ENCODE measurements around the gene IL6R. TPM values are rescaled to one million over a fixed set of nuclear protein-coding genes. Genes with fewer than 3 reads are reported as not detected.

The IL6R gene
- total RNA-seq, 1 experiment from 2014 or later, result 16.1 TPM

GRCh38 chr1:154403983-154404382 lies 1.2 kb upstream of the IL6R start:
- H2AFZ ChIP-seq (ENCODE audit: low read length), result no peak overlapping the region
- ATAC-seq (no peak), DNase-seq (no peak)
- ChIA-PET CTCF (no interaction called here), POLR2A (ENCODE audit: unreplicated experiment) (no interaction called here)
- no peak overlapping the region for H3K9ac ChIP-seq (ENCODE audit: low read length)
- no peaks in the 10 kb centered on the region for H3K36me3 ChIP-seq (ENCODE audit: low read depth, low read length)
- no peaks in the 10 kb centered on the region for H3K27me3 ChIP-seq (ENCODE audit: low read length)
- no peak overlapping the region for H3K4me2 ChIP-seq (ENCODE audit: low read length)
- H3K4me3 ChIP-seq (ENCODE audit: low read length), result no peak overlapping the region
- no peak overlapping the region for H3K27ac ChIP-seq (ENCODE audit: low read length)
- TF ChIP-seq EZH2 (IDR thresholded peaks at IDR 0.05; ENCODE audit: low read length, unreplicated experiment), result no peak
- TF ChIP-seq CTCF (conservative IDR thresholded peaks at IDR 0.05; ENCODE audit: low read depth, low read length), result no peak
- no peak for TF ChIP-seq EZH2phosphoT487 (IDR thresholded peaks at IDR 0.05; ENCODE audit: borderline replicate concordance, low read length)
- H3K4me1 ChIP-seq (ENCODE audit: insufficient read depth, low read length), result peaks cover 30% of the 10 kb centered on the region
- H3F3A ChIP-seq (ENCODE audit: low read length, unreplicated experiment), result no peaks in the 10 kb centered on the region
- no peaks in the 10 kb centered on the region for H3K9me3 ChIP-seq (ENCODE audit: low read length)
- no peaks in the 10 kb centered on the region for H4K20me1 ChIP-seq (ENCODE audit: low read length)
- H3K9me2 ChIP-seq (replicated peaks; ENCODE audit: low read length), result no peaks in the 10 kb centered on the region
- peaks cover 29% of the 10 kb centered on the region for H3K79me2 ChIP-seq (ENCODE audit: low read length)
- intact Hi-C loops (cut with micrococcal nuclease), result loop anchor here (10.0 kb wide), 1 partner anchor 131 kb away; no protein-coding TSS in a partner anchor
- no TSS peak for BruUV-seq (replicated peaks)

GRCh38 chr1:154404511-154404931 lies 622 bp upstream of the IL6R start:
- DNase-seq (no peak), ATAC-seq (no peak)
- intact Hi-C loops (cut with micrococcal nuclease), result loop anchor here (10.0 kb wide), 1 partner anchor 130 kb away; no protein-coding TSS in a partner anchor
- Histone ChIP-seq H3K27ac (ENCODE audit: low read length) (peak overlapping the region; percentile 93), H4K20me1 (ENCODE audit: low read length) (no peaks in the 10 kb centered on the region), H3K9me2 (replicated peaks; ENCODE audit: low read length) (no peaks in the 10 kb centered on the region), H3K4me1 (ENCODE audit: insufficient read depth, low read length) (peaks cover 30% of the 10 kb centered on the region), H3K27me3 (ENCODE audit: low read length) (no peaks in the 10 kb centered on the region), H3K4me2 (ENCODE audit: low read length) (peak overlapping the region; percentile 97), H3K79me2 (ENCODE audit: low read length) (peaks cover 34% of the 10 kb centered on the region), H3F3A (ENCODE audit: low read length, unreplicated experiment) (no peaks in the 10 kb centered on the region), H2AFZ (ENCODE audit: low read length) (peak overlapping the region; percentile 86), H3K4me3 (ENCODE audit: low read length) (peak overlapping the region; percentile 93), H3K9ac (ENCODE audit: low read length) (peak overlapping the region; percentile 97), H3K36me3 (ENCODE audit: low read depth, low read length) (no peaks in the 10 kb centered on the region), H3K9me3 (ENCODE audit: low read length) (no peaks in the 10 kb centered on the region)
- POLR2A ChIA-PET (ENCODE audit: unreplicated experiment), result no interaction called here
- no peak for TF ChIP-seq CTCF (conservative IDR thresholded peaks at IDR 0.05; ENCODE audit: low read depth, low read length)
- TF ChIP-seq EZH2phosphoT487 (IDR thresholded peaks at IDR 0.05; ENCODE audit: borderline replicate concordance, low read length), result no peak
- TF ChIP-seq EZH2 (IDR thresholded peaks at IDR 0.05; ENCODE audit: low read length, unreplicated experiment), result no peak
- CTCF ChIA-PET, result no interaction called here
- BruUV-seq (replicated peaks), result no TSS peak

GRCh38 chr1:154405747-154406571 lies 816 bp downstream of the IL6R start:
- Histone ChIP-seq H3K27me3 (ENCODE audit: low read length) (no peaks in the 10 kb centered on the region), H3K4me2 (ENCODE audit: low read length) (peak overlapping the region; percentile 97), H3K79me2 (ENCODE audit: low read length) (peaks cover 38% of the 10 kb centered on the region), H3K9me2 (replicated peaks; ENCODE audit: low read length) (no peaks in the 10 kb centered on the region), H3K36me3 (ENCODE audit: low read depth, low read length) (no peaks in the 10 kb centered on the region), H3K9ac (ENCODE audit: low read length) (peak overlapping the region; percentile 97), H3K9me3 (ENCODE audit: low read length) (no peaks in the 10 kb centered on the region), H3K27ac (ENCODE audit: low read length) (peak overlapping the region; percentile 93), H3F3A (ENCODE audit: low read length, unreplicated experiment) (no peaks in the 10 kb centered on the region), H2AFZ (ENCODE audit: low read length) (peak overlapping the region; percentile 17), H3K4me1 (ENCODE audit: insufficient read depth, low read length) (peaks cover 30% of the 10 kb centered on the region), H3K4me3 (ENCODE audit: low read length) (peak overlapping the region; percentile 93), H4K20me1 (ENCODE audit: low read length) (no peaks in the 10 kb centered on the region)
- peak; percentile 86 for DNase-seq
- no peak for TF ChIP-seq EZH2 (IDR thresholded peaks at IDR 0.05; ENCODE audit: low read length, unreplicated experiment)
- TF ChIP-seq EZH2phosphoT487 (IDR thresholded peaks at IDR 0.05; ENCODE audit: borderline replicate concordance, low read length), result no peak
- peak; percentile 52 for TF ChIP-seq CTCF (conservative IDR thresholded peaks at IDR 0.05; ENCODE audit: low read depth, low read length)
- ChIA-PET CTCF (interaction anchor here (0.8 to 1.6 kb wide), 4 partner anchors 13 to 141 kb away, joined by 3 to 7 read pairs (median 4); no protein-coding TSS in a partner anchor), POLR2A (ENCODE audit: unreplicated experiment) (no interaction called here)
- no TSS peak for BruUV-seq (replicated peaks)
- intact Hi-C loops (cut with micrococcal nuclease), result loop anchor here (1.0 to 10.0 kb wide), 5 partner anchors 12 to 151 kb away; partner anchors contain the start of gene UBE2Q1
- ATAC-seq, result peak; percentile 54
